GM23338 (cell line): Measurements from ENCODE around the gene ZCCHC14. TPM values are rescaled to one million over a fixed set of nuclear protein-coding genes. Genes with fewer than 3 reads are reported as not detected.

Source experiments
- ATAC-seq: fragments of 200-7000 bp; cut with Tn5 transposase; 3 replicates; pipeline ENCODE4 v1.9.1; 2020
- DNase-seq: peaks from one replicate; pipeline ENCODE4 v3.0.0-alpha.2; 2015; ENCODE audit warnings: low spot score
- H2AFZ ChIP-seq: fragments of 200-600 bp; sonication (generic); 2 replicates; pipeline ENCODE4 v1.8.0; 2016; ENCODE audit warnings: antibody characterized with exemption, mild to moderate bottlenecking, moderate library complexity
- H3F3A ChIP-seq: fragments of 200-600 bp; sonication (generic); replicated peaks from 2 replicates; pipeline ENCODE4 v1.8.0; 2017; ENCODE audit warnings: antibody characterized with exemption, mixed run types, low read depth
- H3K27ac ChIP-seq: fragments of 200-600 bp; sonication (generic); 2 replicates; pipeline ENCODE4 v1.6.1; 2016; ENCODE audit warnings: low read depth
- H3K27me3 ChIP-seq: fragments of 200-600 bp; sonication (generic); 2 replicates; pipeline ENCODE4 v1.8.0; 2016; ENCODE audit warnings: mild to moderate bottlenecking, mixed run types, moderate library complexity; ENCODE audit not compliant: insufficient read depth
- H3K36me3 ChIP-seq: fragments of 200-600 bp; sonication (generic); 2 replicates; pipeline ENCODE4 v1.8.0; 2016; ENCODE audit warnings: mild to moderate bottlenecking; ENCODE audit not compliant: insufficient read depth
- H3K4me1 ChIP-seq: fragments of 200-600 bp; sonication (generic); 2 replicates; pipeline ENCODE4 v1.8.0; 2016; ENCODE audit warnings: mild to moderate bottlenecking, moderate library complexity; ENCODE audit not compliant: insufficient read depth
- H3K4me2 ChIP-seq: fragments of 200-600 bp; sonication (generic); 2 replicates; pipeline ENCODE4 v1.7.1; 2017; ENCODE audit warnings: mixed run types
- H3K4me3 ChIP-seq: fragments of 200-600 bp; sonication (generic); 2 replicates; pipeline ENCODE4 v1.6.1; 2016; ENCODE audit warnings: mixed run types
- H3K79me2 ChIP-seq: fragments of 200-600 bp; sonication (generic); replicated peaks from 2 replicates; pipeline ENCODE4 v1.8.0; 2017; ENCODE audit warnings: mild to moderate bottlenecking; ENCODE audit not compliant: insufficient read depth
- H3K9me2 ChIP-seq: fragments of 200-600 bp; sonication (generic); 2 replicates; pipeline ENCODE4 v1.8.0; 2017; ENCODE audit not compliant: insufficient read depth
- H4K20me1 ChIP-seq: fragments of 200-600 bp; sonication (generic); replicated peaks from 2 replicates; pipeline ENCODE4 v1.8.0; 2017; ENCODE audit warnings: mild to moderate bottlenecking; ENCODE audit not compliant: insufficient read depth
- H3K27ac Mint-ChIP-seq: 2 replicates; pipeline ENCODE4 v1.8.0; 2020; ENCODE audit warnings: inconsistent platforms, mild to moderate bottlenecking, moderate library complexity, mixed read lengths
- H3K27me3 Mint-ChIP-seq: 3 replicates; pipeline ENCODE4 v1.8.0; 2022; ENCODE audit warnings: low read depth, mild to moderate bottlenecking, moderate library complexity, mixed read lengths, inconsistent platforms; ENCODE audit not compliant: insufficient read depth, poor library complexity
- H3K36me3 Mint-ChIP-seq: 3 replicates; pipeline ENCODE4 v1.8.0; 2021; ENCODE audit warnings: low read depth, mild to moderate bottlenecking, inconsistent platforms, moderate library complexity, mixed read lengths
- H3K4me1 Mint-ChIP-seq: 3 replicates; pipeline ENCODE4 v1.8.0; 2020; ENCODE audit warnings: mild to moderate bottlenecking, inconsistent platforms, mixed read lengths
- H3K4me3 Mint-ChIP-seq: 3 replicates; pipeline ENCODE4 v1.8.0; 2021; ENCODE audit warnings: moderate library complexity, mild to moderate bottlenecking, inconsistent platforms, mixed read lengths
- H3K9me3 Mint-ChIP-seq: 3 replicates; pipeline ENCODE4 v1.8.0; 2020; ENCODE audit warnings: moderate library complexity, mild to moderate bottlenecking, inconsistent platforms, mixed read lengths
- CREB1 ChIP-seq: fragments of 250-450 bp; sonication (Bioruptor Pico); IDR thresholded peaks from 2 replicates; pipeline ENCODE4 v1.5.0; 2020; ENCODE audit warnings: low read depth, mild to moderate bottlenecking, moderate library complexity
- CTCF ChIP-seq, 2 experiments: fragments of 200-600 bp in 1 of 2; sonication (generic) in 1 of 2; conservative IDR thresholded peaks; 2 replicates each; pipeline versions ENCODE4 v1.5.1 to v1.6.1; 2016 to 2017; ENCODE audit warnings: antibody characterized with exemption in 2 of 2, low read depth in 2 of 2, mild to moderate bottlenecking in 2 of 2, moderate library complexity in 1 of 2
- ETS1 ChIP-seq: IDR thresholded peaks from 2 replicates; pipeline ENCODE4 v1.6.1; 2016; ENCODE audit warnings: antibody characterized with exemption
- EZH2 ChIP-seq: fragments of 200-600 bp; sonication (generic); IDR thresholded peaks from one replicate; pipeline ENCODE4 v1.8.0; 2017; ENCODE audit warnings: antibody characterized with exemption, mild to moderate bottlenecking, low read depth; ENCODE audit not compliant: unreplicated experiment
- EZH2phosphoT487 ChIP-seq: fragments of 200-600 bp; sonication (generic); IDR thresholded peaks from one replicate; pipeline ENCODE4 v1.8.1; 2018; ENCODE audit warnings: antibody characterized with exemption; ENCODE audit not compliant: unreplicated experiment
- JUNB ChIP-seq: IDR thresholded peaks from one replicate; pipeline ENCODE4 v1.6.1; 2016; ENCODE audit warnings: antibody characterized with exemption; ENCODE audit not compliant: unreplicated experiment
- NANOG ChIP-seq: IDR thresholded peaks from 2 replicates; pipeline ENCODE4 v1.6.1; 2016; ENCODE audit warnings: antibody characterized with exemption, borderline replicate concordance
- POLR2AphosphoS5 ChIP-seq: IDR thresholded peaks from 2 replicates; pipeline ENCODE4 v1.6.1; 2016; ENCODE audit warnings: antibody characterized with exemption, low read depth
- REST ChIP-seq: IDR thresholded peaks from one replicate; pipeline ENCODE4 v1.6.1; 2018; ENCODE audit warnings: antibody characterized with exemption; ENCODE audit not compliant: unreplicated experiment
- ZNF114 ChIP-seq: fragments of 250-450 bp; sonication (Bioruptor Pico); IDR thresholded peaks from 2 replicates; pipeline ENCODE4 v1.5.0; 2020; ENCODE audit warnings: mild to moderate bottlenecking, moderate library complexity
- ZNF331 ChIP-seq: fragments of 250-450 bp; sonication (Bioruptor Pico); IDR thresholded peaks from 2 replicates; pipeline ENCODE4 v1.5.0; 2020; ENCODE audit warnings: low read depth, mild to moderate bottlenecking, moderate library complexity
- ZNF462 ChIP-seq: fragments of 250-450 bp; sonication (Bioruptor Pico); IDR thresholded peaks from 2 replicates; pipeline ENCODE4 v1.5.0; 2020; ENCODE audit warnings: mild to moderate bottlenecking, moderate library complexity
- polyA plus RNA-seq: library from polyadenylated mRNA; unstranded; fragments of >200 nt; fragmentation: Nextera tagmentation; extraction: Ambion mirVana; gene quantifications from 2 replicates; pipeline ENCODE4 v1.2.1, GENCODE V29; 2016
- total RNA-seq: library from RNA; depleted of rRNA; stranded (reverse); fragments of >200 nt; shearing (Covaris generic); gene quantifications from 2 replicates; pipeline ENCODE4 v1.2.3, GENCODE V29; 2014

The ZCCHC14 gene
- total and polyA plus RNA-seq, 2 experiments from 2014 or later: 6.8 to 22.4 TPM

- Mint-ChIP-seq H3K4me1 (peaks cover 11% of the 10 kb centered on the region), H3K36me3 (peaks cover 20% of the 10 kb centered on the region), H3K9me3 (no peaks in the 10 kb centered on the region), H3K27ac (no peak overlapping the region), H3K4me3 (no peak overlapping the region), H3K27me3 (peaks cover 4% of the 10 kb centered on the region)
- Histone ChIP-seq H3K9me2 (no peaks in the 10 kb centered on the region), H4K20me1 (peaks cover 8% of the 10 kb centered on the region), H3K4me2 (no peak overlapping the region), H3K79me2 (peaks cover 24% of the 10 kb centered on the region), H3K36me3 (no peaks in the 10 kb centered on the region), H3K4me3 (no peak overlapping the region), H3K27ac (0 out of 2 replicates have a peak overlapping the region, but pooled peaks have one; percentile 32), H3F3A (no peaks in the 10 kb centered on the region), H3K4me1 (no peaks in the 10 kb centered on the region), H2AFZ (no peak overlapping the region), H3K27me3 (no peaks in the 10 kb centered on the region)
- DNase-seq: no peak
- TF ChIP-seq NANOG (no peak), ZNF114 (CRISPR knock-in tag) (no peak), ZNF331 (CRISPR knock-in tag) (no peak), EZH2 (no peak), CREB1 (CRISPR knock-in tag) (no peak), ETS1 (no peak), EZH2phosphoT487 (no peak), POLR2AphosphoS5 (no peak), ZNF462 (CRISPR knock-in tag) (no peak), REST (no peak), CTCF (conservative IDR thresholded peaks at IDR 0.05; ENCODE audit: low read depth in 2 of 2) (no peak), JUNB (no peak)
- no peak for ATAC-seq
These were observed 35.0 kb downstream of the ZCCHC14 start for GRCh38 chr16:87457709-87458423.
